Duodenal mucosa (tissue), 2 donors: ENCODE results near the gene SHLD3.
"Not testable (repeated sequence)": the region's sequence is repeated elsewhere in the genome, so short reads cannot be mapped to it uniquely, and the experiment has no call there.

Source experiments
- H3K27ac ChIP-seq: one replicate; pipeline ENCODE4 v1.7.0; 2013; ENCODE audit warnings: low read depth, low read length
- H3K27me3 ChIP-seq, 2 donors: one replicate each; pipeline ENCODE4 v1.7.0; 2013; ENCODE audit warnings: low read length in 2 of 2, control low read depth in 1 of 2; ENCODE audit not compliant: insufficient read depth in 2 of 2, control insufficient read depth in 1 of 2
- H3K36me3 ChIP-seq, 2 donors: one replicate each; pipeline ENCODE4 v1.7.0; 2013; ENCODE audit warnings: low read length in 2 of 2, control low read depth in 1 of 2; ENCODE audit not compliant: insufficient read depth in 2 of 2, control insufficient read depth in 1 of 2
- H3K4me1 ChIP-seq, 2 donors: one replicate each; pipeline ENCODE4 v1.7.0; 2013; ENCODE audit warnings: low read length in 2 of 2, control low read depth in 1 of 2; ENCODE audit not compliant: insufficient read depth in 2 of 2, control insufficient read depth in 1 of 2
- H3K4me3 ChIP-seq, 2 donors: one replicate each; pipeline ENCODE4 v1.7.0; 2013; ENCODE audit warnings: low read length in 2 of 2, low read depth in 1 of 2
- H3K9ac ChIP-seq, 2 donors: one replicate each; pipeline ENCODE4 v1.7.0; 2013; ENCODE audit warnings: low read length in 2 of 2, low read depth in 1 of 2
- H3K9me3 ChIP-seq, 2 donors: one replicate each; pipeline ENCODE4 v1.7.0; 2013; ENCODE audit warnings: low read length in 2 of 2, control low read depth in 1 of 2; ENCODE audit not compliant: control insufficient read depth in 1 of 2

Gene SHLD3, protein sequence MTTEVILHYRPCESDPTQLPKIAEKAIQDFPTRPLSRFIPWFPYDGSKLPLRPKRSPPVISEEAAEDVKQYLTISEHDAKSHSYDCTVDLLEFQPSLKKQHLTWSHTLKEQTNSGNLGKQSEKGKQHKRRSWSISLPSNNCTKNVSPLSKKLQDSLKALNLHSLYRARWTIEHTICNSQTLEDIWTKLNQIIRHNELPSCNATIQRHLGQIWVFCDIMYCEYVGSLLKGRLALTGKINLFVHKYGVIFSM

GRCh38 chr5:65624571-65625555 is at the start of gene SHLD3, which contains the start of gene TRAPPC13:
SHLD3 (plus strand) TSS chr5:65625027; CDS start chr5:65629588, 4,561 bp downstream.
TRAPPC13 (plus strand) TSS chr5:65625027; CDS start chr5:65625061, 34 bp downstream.
- Histone ChIP-seq H3K27me3 (no peaks in the 10 kb centered on the region), H3K4me1 (peaks cover 22 to 24% of the 10 kb centered on the region in 2 donors), H3K27ac (peak within 1 kb of the TSS; percentile 69), H3K36me3 (peaks cover 7 to 8% of the 10 kb centered on the region in 2 donors), H3K4me3 (peak within 1 kb of the TSS; percentile 98 to 100), H3K9ac (peak within 1 kb of the TSS; percentile 86 to 90), H3K9me3 (no peaks in the 10 kb centered on the region)

GRCh38 chr5:65577141-65577540 is 47.7 kb upstream of the SHLD3 start:
- Histone ChIP-seq H3K27me3 (no peaks in the 10 kb centered on the region), H3K9me3 (no peaks in the 10 kb centered on the region), H3K36me3 (peaks cover 30 to 38% of the 10 kb centered on the region in 2 donors), H3K4me3 (no peak overlapping the region), H3K27ac (no peak overlapping the region), H3K9ac (no peak overlapping the region), H3K4me1 (no peaks in the 10 kb centered on the region)

GRCh38 chr5:65588694-65589093 is 36.1 kb upstream of the SHLD3 start:
- no peaks in the 10 kb centered on the region for H3K4me1 ChIP-seq
- no peak overlapping the region for H3K27ac ChIP-seq
- H3K27me3 ChIP-seq: no peaks in the 10 kb centered on the region
- H3K9ac ChIP-seq: no peak overlapping the region
- H3K9me3 ChIP-seq: no peaks in the 10 kb centered on the region
- no peak overlapping the region for H3K4me3 ChIP-seq
- peaks cover 16 to 59% of the 10 kb centered on the region in 2 donors for H3K36me3 ChIP-seq

DNA sequence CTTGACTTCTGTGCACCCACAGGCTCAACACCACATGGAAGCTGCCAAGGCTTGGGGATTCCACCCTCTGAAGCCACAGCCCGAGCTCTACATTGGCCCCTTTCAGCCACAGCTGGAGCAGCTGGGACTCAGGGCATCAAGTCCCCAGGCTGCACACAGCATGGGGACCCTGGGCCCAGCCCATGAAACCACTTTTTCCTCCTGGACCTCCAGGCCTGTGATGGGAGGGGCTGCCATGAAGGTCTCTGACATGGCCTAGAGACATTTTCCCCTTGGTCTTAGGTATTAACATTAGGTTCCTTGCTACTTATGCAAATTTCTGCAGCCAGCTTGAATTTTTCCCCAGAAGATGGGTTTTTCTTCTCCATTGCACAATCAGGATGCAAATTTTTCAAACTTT is 23.1 kb upstream of the SHLD3 start:
- not testable (repeated sequence) for H3K27ac ChIP-seq, H3K9ac ChIP-seq, H3K4me1 ChIP-seq, H3K9me3 ChIP-seq, H3K4me3 ChIP-seq, H3K27me3 ChIP-seq
- peaks cover 9 to 62% of the 10 kb centered on the region in 2 donors for H3K36me3 ChIP-seq

GRCh38 chr5:65611524-65611923 is 13.3 kb upstream of the SHLD3 start:
- no peak overlapping the region for H3K4me3 ChIP-seq
- H3K27me3 ChIP-seq: no peaks in the 10 kb centered on the region
- H3K36me3 ChIP-seq: peaks cover 42 to 62% of the 10 kb centered on the region in 2 donors
- H3K9ac ChIP-seq: no peak overlapping the region
- peaks cover 0 to 6% of the 10 kb centered on the region in 2 donors for H3K4me1 ChIP-seq
- H3K27ac ChIP-seq: no peak overlapping the region
- no peaks in the 10 kb centered on the region for H3K9me3 ChIP-seq

- Histone ChIP-seq H3K9me3 (no peaks in the 10 kb centered on the region), H3K36me3 (peaks cover 42 to 69% of the 10 kb centered on the region in 2 donors), H3K27me3 (no peaks in the 10 kb centered on the region), H3K4me1 (peaks cover 0 to 6% of the 10 kb centered on the region in 2 donors), H3K4me3 (no peak overlapping the region), H3K9ac (no peak overlapping the region), H3K27ac (no peak overlapping the region)
Observed at GRCh38 chr5:65612298-65612907, 12.4 kb upstream of the SHLD3 start.

DNA sequence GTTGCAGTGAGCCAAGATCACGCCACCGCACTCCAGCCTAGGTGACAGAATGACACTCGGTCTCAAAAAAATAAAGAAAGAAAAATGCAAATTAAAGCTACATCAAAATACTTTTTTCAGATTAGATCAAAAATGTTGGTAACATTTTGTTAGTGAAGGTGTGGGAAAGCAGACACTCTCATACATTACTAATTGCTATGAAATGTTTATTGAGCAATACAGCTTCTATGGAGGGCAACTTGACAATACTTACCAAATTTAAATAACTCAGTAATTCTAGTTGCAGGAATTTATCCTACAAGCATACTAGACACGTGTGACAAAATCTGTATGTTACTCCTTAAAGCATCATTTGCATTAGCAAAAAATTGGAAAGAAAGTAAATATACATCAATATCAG is 4.8 kb upstream of the SHLD3 start:
- Histone ChIP-seq H3K9ac (no peak overlapping the region), H3K36me3 (peaks cover 5 to 22% of the 10 kb centered on the region in 2 donors), H3K9me3 (no peaks in the 10 kb centered on the region), H3K4me1 (peaks cover 15% of the 10 kb centered on the region in 2 donors), H3K4me3 (no peak overlapping the region), H3K27ac (no peak overlapping the region), H3K27me3 (no peaks in the 10 kb centered on the region)

GRCh38 chr5:65621961-65622360 is 2.9 kb upstream of the SHLD3 start:
- not testable (repeated sequence) for H3K36me3 ChIP-seq, H3K9ac ChIP-seq, H3K27me3 ChIP-seq, H3K27ac ChIP-seq, H3K4me3 ChIP-seq, H3K9me3 ChIP-seq
- peaks cover 22 to 24% of the 10 kb centered on the region in 2 donors for H3K4me1 ChIP-seq

DNA sequence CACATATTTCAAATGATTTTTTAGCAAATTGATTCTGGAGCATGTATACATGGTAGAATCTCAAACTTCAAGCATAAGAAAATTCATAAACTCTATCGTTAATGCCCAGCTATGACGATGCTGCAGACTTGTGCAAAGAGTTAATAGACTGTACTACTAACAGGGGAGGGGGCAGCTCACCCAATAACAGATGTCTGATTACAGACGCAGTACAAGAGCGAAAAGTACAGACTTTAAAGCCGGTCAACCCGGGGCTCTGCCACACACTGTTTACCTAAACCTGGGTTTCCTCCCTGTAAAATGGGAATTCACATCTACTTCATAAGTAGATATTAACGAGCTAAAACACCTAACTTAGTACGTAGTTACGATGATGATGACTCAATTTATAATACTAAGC is 1.3 kb upstream of the SHLD3 start:
- Histone ChIP-seq H3K9me3 (no peaks in the 10 kb centered on the region), H3K4me1 (peaks cover 22 to 24% of the 10 kb centered on the region in 2 donors), H3K27ac (no peak overlapping the region), H3K27me3 (no peaks in the 10 kb centered on the region), H3K36me3 (no peaks in the 10 kb centered on the region), H3K4me3 (peak overlapping the region; percentile 98 to 100), H3K9ac (peak overlapping the region; percentile 86 to 90)
